Hepatocyte (in vitro differentiated cells): ENCODE data around the gene SNX18.
"Not testable (repeated sequence)": the region's sequence is repeated elsewhere in the genome, so short reads cannot be mapped to it uniquely, and the experiment has no call there.

Experiments
- CTCF ChIP-seq: fragments of 200-600 bp; sonication (generic); IDR thresholded peaks from 2 replicates; pipeline ENCODE4 v1.5.1; 2016; ENCODE audit warnings: antibody characterized with exemption, mild to moderate bottlenecking; ENCODE audit not compliant: poor library complexity
- EZH2 ChIP-seq: fragments of 200-600 bp; sonication (generic); IDR thresholded peaks from 2 replicates; pipeline ENCODE4 v1.6.1; 2016; ENCODE audit warnings: antibody characterized with exemption, mild to moderate bottlenecking, borderline replicate concordance
- EZH2phosphoT487 ChIP-seq: fragments of 200-600 bp; sonication (generic); IDR thresholded peaks from one replicate; pipeline ENCODE4 v1.6.1; 2018; ENCODE audit warnings: antibody characterized with exemption, mild to moderate bottlenecking, low read depth, moderate library complexity; ENCODE audit not compliant: unreplicated experiment, severe bottlenecking

- not testable (repeated sequence) for TF ChIP-seq CTCF, EZH2phosphoT487, EZH2
These were observed 31.9 kb upstream of the SNX18 start for GRCh38 chr5:54485659-54486058.
